RCC 7860 (cell line): ENCODE measurements around the gene PTCRA.
"Not testable (repeated sequence)": the region's sequence is repeated elsewhere in the genome, so short reads cannot be mapped to it uniquely, and the experiment has no call there.

Experiments used
- DNase-seq: peaks from one replicate; pipeline ENCODE4 v3.0.0-alpha.2; 2015; ENCODE audit warnings: low spot score
- FAIRE-seq: peaks from 2 replicates; lab custom pipeline; 2012; peaks lifted over from hg19 to GRCh38; lab: Jason Lieb, UNC

PTCRA gene

GRCh38 chr6:42902429-42903263, 13.2 kb upstream of the PTCRA start:
- not testable (repeated sequence) for DNase-seq, FAIRE-seq

DNA sequence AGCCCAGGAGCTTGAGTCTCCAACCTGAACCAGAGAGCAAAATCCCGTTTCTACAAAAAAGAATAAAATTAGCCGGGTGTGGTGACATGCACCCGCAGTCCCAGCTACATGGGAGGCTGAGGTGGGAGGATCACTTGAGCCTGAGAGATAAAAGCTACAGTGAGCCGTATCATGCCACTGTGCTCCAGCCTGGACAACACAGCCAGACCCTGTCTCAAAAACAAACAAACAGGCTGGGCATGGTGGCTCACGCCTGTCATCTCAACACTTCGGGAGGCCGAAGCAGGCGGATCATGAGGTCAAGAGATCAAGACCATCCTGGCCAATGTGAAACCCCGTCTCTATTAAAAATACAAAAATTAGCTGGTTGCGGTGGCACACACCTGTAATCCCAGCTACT, 11.4 kb upstream of the PTCRA start:
- FAIRE-seq (no peak), DNase-seq (no peak)

- DNase-seq, result no peak
- FAIRE-seq, result no peak
These were observed 8.5 kb upstream of the PTCRA start for GRCh38 chr6:42907336-42907735.

DNA sequence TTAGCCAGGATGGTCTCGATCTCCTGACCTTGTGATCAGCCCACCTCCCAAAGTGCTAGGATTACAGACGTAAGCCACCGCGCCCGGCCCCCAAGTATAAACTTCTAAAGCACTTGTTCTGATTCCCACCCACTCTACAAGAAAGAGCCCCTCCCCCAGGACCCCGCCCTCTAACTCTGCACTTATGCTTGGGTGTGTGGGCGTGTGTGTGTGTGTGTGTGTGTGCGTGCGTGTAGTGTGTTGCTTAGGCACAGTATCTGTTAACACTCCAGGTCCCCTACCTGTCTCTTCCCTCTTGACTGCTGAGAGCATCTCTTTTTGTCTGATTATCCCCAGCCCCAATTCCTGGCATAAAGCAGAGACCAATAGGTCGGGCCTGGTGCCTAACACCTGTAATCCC, 6.0 kb upstream of the PTCRA start:
- no peak for FAIRE-seq
- DNase-seq, result no peak

GRCh38 chr6:42911171-42912021, 4.5 kb upstream of the PTCRA start:
- FAIRE-seq, result no peak
- DNase-seq, result no peak

DNA sequence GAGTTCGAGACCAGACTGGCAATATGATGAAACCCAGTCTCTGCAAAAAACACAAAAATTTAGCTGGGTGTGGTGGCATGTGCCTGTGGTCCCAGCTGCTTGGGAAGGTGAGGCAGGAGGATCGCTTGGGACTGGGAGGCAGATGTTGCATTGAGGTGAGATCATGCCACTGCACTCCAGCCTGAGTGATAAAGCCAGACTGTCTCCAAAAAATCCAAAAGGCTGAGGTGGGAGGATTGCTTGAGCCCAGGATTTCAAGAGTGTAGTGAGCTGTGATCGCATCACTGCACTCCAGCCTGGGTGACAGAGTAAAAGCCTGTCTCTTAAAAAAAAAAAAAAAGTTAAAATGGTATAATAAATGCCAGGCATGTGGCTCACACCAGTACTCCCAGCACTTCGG, 1.3 kb upstream of the PTCRA start:
- FAIRE-seq, result no peak
- DNase-seq, result no peak

DNA sequence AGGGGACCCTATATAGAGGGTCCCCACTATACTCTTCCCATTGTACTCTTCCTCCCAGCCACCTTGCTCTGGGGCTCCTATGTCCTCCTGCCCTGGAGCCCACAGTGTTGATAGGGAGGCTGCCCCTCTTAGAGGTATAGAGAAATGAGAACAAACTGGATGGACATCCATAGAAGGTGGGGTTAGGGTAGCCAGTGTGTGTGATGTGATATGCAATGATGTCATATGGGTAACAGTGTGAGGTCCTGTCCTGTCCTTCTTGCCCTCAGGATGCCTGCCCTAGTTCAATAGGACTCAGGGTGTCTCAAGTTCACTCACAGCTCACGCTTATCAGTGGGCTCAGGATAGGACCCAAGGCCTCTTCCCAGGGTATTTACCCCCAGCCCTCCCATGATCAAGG, 435 bp downstream of the PTCRA start:
- DNase-seq, result no peak
- no peak for FAIRE-seq

GRCh38 chr6:42921801-42922200, 5.9 kb downstream of the PTCRA start:
- no peak for FAIRE-seq
- no peak for DNase-seq

DNA sequence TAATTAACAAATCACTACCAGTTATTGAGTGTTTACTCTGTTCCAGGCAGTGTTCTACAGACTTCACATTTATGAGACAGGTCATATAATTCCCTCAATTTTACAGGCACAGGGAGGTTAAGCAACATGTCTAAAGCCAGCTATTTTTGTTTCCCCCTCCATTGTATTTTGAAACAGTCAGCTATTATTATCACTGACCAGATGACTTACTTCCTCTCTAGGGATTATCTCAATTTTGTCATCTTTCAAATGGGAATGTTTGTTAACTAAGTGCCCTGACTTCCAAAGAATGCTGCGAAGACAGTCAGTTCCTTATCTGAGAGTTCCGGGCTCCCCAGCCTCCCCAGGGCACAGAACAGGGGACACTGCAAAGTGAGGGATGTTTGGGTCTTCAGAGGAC, 7.8 kb downstream of the PTCRA start:
- no peak for FAIRE-seq
- no peak for DNase-seq

DNA sequence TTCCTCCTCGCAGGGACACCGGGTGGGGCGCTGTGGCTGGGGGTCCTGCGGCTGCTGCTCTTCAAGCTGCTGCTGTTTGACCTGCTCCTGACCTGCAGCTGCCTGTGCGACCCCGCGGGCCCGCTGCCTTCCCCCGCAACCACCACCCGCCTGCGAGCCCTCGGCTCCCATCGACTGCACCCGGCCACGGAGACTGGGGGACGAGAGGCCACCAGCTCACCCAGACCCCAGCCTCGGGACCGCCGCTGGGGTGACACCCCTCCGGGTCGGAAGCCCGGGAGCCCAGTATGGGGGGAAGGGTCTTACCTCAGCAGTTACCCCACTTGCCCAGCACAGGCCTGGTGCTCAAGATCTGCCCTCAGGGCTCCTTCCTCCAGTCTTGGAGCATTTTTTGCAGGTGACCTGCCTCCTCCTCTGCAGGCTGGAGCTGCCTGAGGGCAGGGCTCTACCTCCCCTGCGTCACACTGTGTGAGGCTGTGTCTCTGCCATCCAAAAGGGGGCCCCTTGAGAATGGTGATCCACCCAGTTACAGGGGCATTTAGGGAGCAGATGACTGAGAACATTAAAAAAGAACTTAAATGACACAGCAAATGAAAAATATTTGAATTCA, 9.5 kb downstream of the PTCRA start:
- FAIRE-seq (no peak), DNase-seq (no peak)

DNA sequence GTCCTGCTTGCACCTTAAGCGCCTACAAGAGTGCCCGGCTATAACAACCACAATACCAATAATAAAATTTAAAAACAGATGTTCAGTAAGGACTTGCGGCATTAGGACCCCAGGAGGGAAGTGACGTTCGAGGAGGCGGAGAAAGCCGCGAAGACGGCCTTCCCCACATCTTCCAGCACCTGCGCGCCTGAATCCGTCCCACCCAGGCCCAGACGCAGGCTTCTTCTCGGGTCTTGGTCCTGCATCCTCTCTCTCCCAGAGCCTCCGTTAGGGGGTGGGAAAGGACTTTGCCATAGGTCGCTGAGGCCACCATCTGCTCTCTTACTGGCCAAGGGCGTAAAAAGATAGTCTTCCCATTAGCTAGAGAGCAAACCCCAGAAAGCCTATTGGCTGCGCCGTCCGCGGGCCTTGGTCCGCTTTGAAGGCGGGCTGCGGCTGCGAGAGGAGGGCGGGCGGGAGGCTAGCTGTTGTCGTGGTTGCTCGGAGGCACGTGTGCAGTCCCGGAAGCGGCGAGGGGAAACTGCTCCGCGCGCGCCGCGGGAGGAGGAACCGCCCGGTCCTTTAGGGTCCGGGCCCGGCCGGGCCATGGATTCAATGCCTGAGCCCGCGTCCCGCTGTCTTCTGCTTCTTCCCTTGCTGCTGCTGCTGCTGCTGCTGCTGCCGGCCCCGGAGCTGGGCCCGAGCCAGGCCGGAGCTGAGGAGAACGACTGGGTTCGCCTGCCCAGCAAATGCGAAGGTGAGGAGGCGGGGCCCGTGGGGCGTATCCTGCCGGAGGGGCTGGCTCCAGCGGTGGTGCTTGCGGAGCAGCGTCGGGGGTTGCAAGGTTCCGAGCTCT, 13.3 kb downstream of the PTCRA start, which contains the start of gene CNPY3:
TSS of gene CNPY3 (plus strand) at position 495 of the 835 bp plus-strand sequence. CDS start at position 586, 91 bp downstream.
- peak; percentile 75 for FAIRE-seq
- DNase-seq, result peak; percentile 93

DNA sequence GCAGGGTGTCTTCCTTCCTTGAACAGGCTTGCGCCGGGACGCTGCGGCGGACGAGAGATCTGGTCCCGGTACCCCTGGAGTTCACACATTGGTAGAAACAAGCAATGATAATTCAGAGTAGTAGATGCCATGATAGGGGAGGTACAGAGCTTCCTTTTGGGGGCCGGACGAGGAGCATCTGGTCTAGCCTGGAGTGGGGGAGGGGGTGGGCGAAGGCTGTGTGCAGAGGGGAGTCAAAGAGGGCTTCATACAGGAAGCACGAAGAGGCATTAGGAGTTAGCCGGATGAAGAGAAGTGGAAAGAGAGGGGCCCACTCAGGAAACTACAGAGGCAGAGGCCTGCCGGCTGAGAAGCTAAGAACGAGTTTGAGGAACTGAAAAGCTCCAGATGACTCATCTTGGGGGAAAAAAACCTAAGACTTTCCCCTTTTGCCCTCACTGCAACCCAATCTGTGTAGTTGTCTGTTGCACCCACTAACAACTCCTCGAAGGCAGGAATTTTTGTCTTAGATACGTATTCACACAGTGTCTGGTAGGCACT, 14.0 kb downstream of the PTCRA start:
- DNase-seq, result peak; percentile 28

GRCh38 chr6:42932412-42932811, 16.6 kb downstream of the PTCRA start:
- FAIRE-seq (no peak), DNase-seq (no peak)

More for the DNA sequence above, 14.0 kb downstream of the PTCRA start:
- no peak for FAIRE-seq

- no peak for DNase-seq
- no peak for FAIRE-seq
These were observed 17.4 kb downstream of the PTCRA start for GRCh38 chr6:42933205-42933604.

DNA sequence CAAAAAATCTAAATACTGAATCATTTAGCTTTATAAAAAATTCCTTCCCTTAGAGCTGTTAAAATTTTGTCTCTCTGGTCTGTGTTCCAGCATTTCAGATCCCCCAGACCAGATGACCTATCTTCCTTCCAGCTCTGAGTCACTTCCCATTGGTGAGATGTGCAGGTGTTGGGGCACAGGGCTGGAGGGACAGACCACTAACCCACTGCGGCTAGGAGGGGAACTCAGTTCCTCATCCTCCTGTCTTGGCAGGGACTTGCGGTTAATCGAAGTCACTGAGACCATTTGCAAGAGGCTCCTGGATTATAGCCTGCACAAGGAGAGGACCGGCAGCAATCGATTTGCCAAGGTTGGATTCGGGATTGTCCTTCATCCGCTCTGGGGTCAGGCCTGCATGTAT, 19.5 kb downstream of the PTCRA start:
- FAIRE-seq (no peak), DNase-seq (no peak)

DNA sequence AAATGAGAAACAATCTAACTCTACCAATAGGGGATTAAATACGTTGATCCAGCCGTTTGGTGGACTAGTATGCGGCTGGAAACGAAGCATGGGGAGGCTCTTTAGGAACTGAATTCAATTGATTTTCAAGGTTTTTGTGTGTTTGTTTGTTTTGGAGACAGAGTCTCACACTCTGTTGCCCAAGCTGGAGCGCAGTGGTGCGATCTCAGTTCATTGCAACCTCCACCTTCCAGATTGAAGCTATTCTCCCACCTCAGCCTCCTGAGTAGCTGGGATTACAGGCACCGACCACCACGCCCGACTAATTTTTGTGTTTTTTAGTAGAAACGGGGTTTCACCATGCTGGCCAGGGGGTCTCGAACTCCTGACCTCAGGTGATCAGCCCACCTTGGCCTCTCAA, 20.5 kb downstream of the PTCRA start:
- DNase-seq (no peak), FAIRE-seq (no peak)

GRCh38 chr6:42937548-42938427, 21.9 kb downstream of the PTCRA start:
- DNase-seq (no peak), FAIRE-seq (no peak)

- DNase-seq (no peak), FAIRE-seq (no peak)
These were observed 22.6 kb downstream of the PTCRA start for GRCh38 chr6:42938428-42938796.
